Rectal smooth muscle tissue (tissue), 1 donor: Measurements from ENCODE around the gene SLC35F3.

ENCODE experiments used
- H3K27ac ChIP-seq: one replicate; pipeline ENCODE4 v1.7.0; 2013; ENCODE audit warnings: low read depth, low read length, inconsistent platforms
- H3K27me3 ChIP-seq: one replicate; pipeline ENCODE4 v1.7.0; 2013; ENCODE audit warnings: low read length; ENCODE audit not compliant: control insufficient read depth, insufficient read depth
- H3K36me3 ChIP-seq: one replicate; pipeline ENCODE4 v1.7.0; 2013; ENCODE audit warnings: low read length; ENCODE audit not compliant: control insufficient read depth, insufficient read depth
- H3K4me1 ChIP-seq: one replicate; pipeline ENCODE4 v1.7.0; 2013; ENCODE audit warnings: low read length; ENCODE audit not compliant: control insufficient read depth, insufficient read depth
- H3K4me3 ChIP-seq: one replicate; pipeline ENCODE4 v1.7.0; 2013; ENCODE audit warnings: low read length
- H3K9ac ChIP-seq: one replicate; pipeline ENCODE4 v1.7.0; 2013; ENCODE audit warnings: low read length

The SLC35F3 gene

GRCh38 chr1:234373064-234373958, 468.8 kb downstream of the SLC35F3 start, which contains the start of gene COA6:
TSS of gene COA6 (plus strand) at chr1:234373456. CDS start at chr1:234373467, 11 bp downstream.
- H3K4me1 ChIP-seq = peaks cover 11% of the 10 kb centered on the region
- peak within 1 kb of the TSS; percentile 97 for H3K9ac ChIP-seq
- no peaks in the 10 kb centered on the region for H3K27me3 ChIP-seq
- H3K36me3 ChIP-seq = peaks cover 5% of the 10 kb centered on the region
- peak within 1 kb of the TSS; percentile 97 for H3K27ac ChIP-seq
- peak within 1 kb of the TSS; percentile 100 for H3K4me3 ChIP-seq

- H3K27ac ChIP-seq = peak overlapping the region; percentile 97
- H3K36me3 ChIP-seq = peaks cover 5% of the 10 kb centered on the region
- H3K9ac ChIP-seq = peak overlapping the region; percentile 97
- peak overlapping the region; percentile 100 for H3K4me3 ChIP-seq
- no peaks in the 10 kb centered on the region for H3K27me3 ChIP-seq
- H3K4me1 ChIP-seq = peaks cover 11% of the 10 kb centered on the region
These were observed 469.4 kb downstream of the SLC35F3 start for GRCh38 chr1:234373959-234374254.
